IMR-90 (cell line): Measurements from ENCODE around the gene LRP1B. TPM values are rescaled to one million over a fixed set of nuclear protein-coding genes. Genes with fewer than 3 reads are reported as not detected.

Experiments used
- ATAC-seq: fragments of 200-7000 bp; cut with Tn5 transposase; 2 replicates; pipeline ENCODE4 v1.9.1; 2020; ENCODE audit warnings: low read depth, mild to moderate bottlenecking, moderate library complexity
- BruUV-seq: library from RNA; stranded (reverse); fragments of 400-500 nt; replicated peaks from 2 replicates; lab custom pipeline; 2021; lab: Mats Ljungman, UMichigan
- CTCF ChIA-PET: fragments of 300-600 bp; formaldehyde crosslinking; extraction: SDS; loops from one replicate; lab custom pipeline; 2021; ENCODE audit warnings: antibody characterized with exemption; lab: Yijun Ruan, JAX
- POLR2A ChIA-PET: fragments of 300-600 bp; sonication (Branson Sonifier 250); formaldehyde crosslinking; loops from one replicate; lab custom pipeline; 2022; ENCODE audit warnings: antibody characterized with exemption; ENCODE audit not compliant: unreplicated experiment; lab: Charles Lee
- DNase-seq: peaks from one replicate; pipeline ENCODE4 v3.0.0; 2013
- H2AFZ ChIP-seq: replicated peaks from 2 replicates; pipeline ENCODE3; 2013; ENCODE audit warnings: low read length, mild to moderate bottlenecking; ENCODE audit not compliant: poor library complexity
- H2AK5ac ChIP-seq: 2 replicates; pipeline ENCODE4 v1.6.1; 2013; ENCODE audit warnings: low read depth, low read length, inconsistent platforms
- H2AK9ac ChIP-seq: replicated peaks from 2 replicates; pipeline ENCODE3; 2013; ENCODE audit warnings: mild to moderate bottlenecking, low read depth, low read length, moderate library complexity; ENCODE audit not compliant: poor library complexity
- H2BK120ac ChIP-seq: 2 replicates; pipeline ENCODE4 v1.6.1; 2013; ENCODE audit warnings: low read depth, low read length, inconsistent platforms
- H2BK15ac ChIP-seq: 3 replicates; pipeline ENCODE4 v1.6.1; 2013; ENCODE audit warnings: low read depth, low read length, inconsistent platforms
- H2BK20ac ChIP-seq: 2 replicates; pipeline ENCODE4 v1.6.1; 2013; ENCODE audit warnings: low read depth, mild to moderate bottlenecking, inconsistent platforms, low read length, moderate library complexity
- H2BK5ac ChIP-seq: 2 replicates; pipeline ENCODE4 v1.6.1; 2013; ENCODE audit warnings: mild to moderate bottlenecking, low read depth, low read length, inconsistent platforms; ENCODE audit not compliant: poor library complexity, severe bottlenecking
- H3K14ac ChIP-seq: replicated peaks from 2 replicates; pipeline ENCODE4 v1.6.1; 2013; ENCODE audit warnings: low read depth, low read length, inconsistent platforms
- H3K18ac ChIP-seq: 2 replicates; pipeline ENCODE4 v1.6.1; 2013; ENCODE audit warnings: low read depth, low read length, control low read depth
- H3K23ac ChIP-seq: 2 replicates; pipeline ENCODE4 v1.6.1; 2013; ENCODE audit warnings: low read depth, low read length, inconsistent platforms
- H3K27ac ChIP-seq: 2 replicates; pipeline ENCODE4 v1.5.1; 2013; ENCODE audit warnings: mild to moderate bottlenecking, control low read depth, low read length; ENCODE audit not compliant: insufficient read depth
- H3K27me3 ChIP-seq: 2 replicates; pipeline ENCODE4 v1.6.1; 2013; ENCODE audit warnings: low read length; ENCODE audit not compliant: control insufficient read depth, insufficient read depth
- H3K36me3 ChIP-seq: 2 replicates; pipeline ENCODE4 v1.6.1; 2013; ENCODE audit warnings: low read length, mixed read lengths; ENCODE audit not compliant: control insufficient read depth, insufficient read depth
- H3K4ac ChIP-seq: 2 replicates; pipeline ENCODE4 v1.6.1; 2013; ENCODE audit warnings: low read depth, low read length, inconsistent platforms
- H3K4me1 ChIP-seq: 2 replicates; pipeline ENCODE4 v1.6.1; 2013; ENCODE audit warnings: low read length, mixed read lengths; ENCODE audit not compliant: control insufficient read depth, insufficient read depth
- H3K4me2 ChIP-seq: 2 replicates; pipeline ENCODE4 v1.6.1; 2013; ENCODE audit warnings: low read depth, mild to moderate bottlenecking, control low read depth, low read length, moderate library complexity
- H3K4me3 ChIP-seq: 2 replicates; pipeline ENCODE4 v1.5.1; 2013; ENCODE audit warnings: low read depth, mild to moderate bottlenecking, control low read depth, low read length, moderate library complexity; ENCODE audit not compliant: insufficient read depth
- H3K56ac ChIP-seq: 2 replicates; pipeline ENCODE4 v1.6.1; 2013; ENCODE audit warnings: low read length, inconsistent platforms; ENCODE audit not compliant: insufficient read depth; ENCODE audit errors: extremely low read depth
- H3K79me1 ChIP-seq, 2 experiments: 2 replicates each; pipeline ENCODE4 v1.6.1; 2013; ENCODE audit warnings: low read length in 2 of 2, inconsistent platforms in 1 of 2, low read depth in 1 of 2
- H3K9ac ChIP-seq: 2 replicates; pipeline ENCODE4 v1.6.1; 2013; ENCODE audit warnings: low read depth, low read length, control low read depth
- H3K9me1 ChIP-seq: 2 replicates; pipeline ENCODE4 v1.6.1; 2013; ENCODE audit warnings: low read length, inconsistent platforms; ENCODE audit not compliant: insufficient read depth
- H3K9me3 ChIP-seq: 2 replicates; pipeline ENCODE4 v1.6.1; 2013; ENCODE audit warnings: low read length; ENCODE audit not compliant: control insufficient read depth, insufficient read depth
- H4K20me1 ChIP-seq: 2 replicates; pipeline ENCODE4 v1.6.1; 2013; ENCODE audit warnings: low read length, inconsistent platforms; ENCODE audit not compliant: insufficient read depth
- H4K5ac ChIP-seq: 2 replicates; pipeline ENCODE4 v1.6.1; 2013; ENCODE audit warnings: mild to moderate bottlenecking, low read depth, low read length, control low read depth
- H4K8ac ChIP-seq, 2 experiments: 2 replicates each; pipeline ENCODE4 v1.6.1; 2013; ENCODE audit warnings: low read depth in 2 of 2, low read length in 2 of 2, control low read depth in 1 of 2, inconsistent platforms in 1 of 2
- H4K91ac ChIP-seq: 2 replicates; pipeline ENCODE4 v1.6.1; 2013; ENCODE audit warnings: low read depth, low read length, inconsistent platforms; ENCODE audit not compliant: insufficient read depth
- CEBPB ChIP-seq: IDR thresholded peaks from 2 replicates; pipeline ENCODE4 v1.6.1; 2012; ENCODE audit warnings: low read depth, low read length, improper control_type of control experiment
- CHD1 ChIP-seq: IDR thresholded peaks from 2 replicates; pipeline ENCODE4 v1.6.1; 2012; ENCODE audit warnings: low read depth, low read length, improper control_type of control experiment
- FOS ChIP-seq: fragments of 150-350 bp; IDR thresholded peaks from 2 replicates; pipeline ENCODE4 v1.6.1; 2016; ENCODE audit warnings: low read depth, low read length
- MAZ ChIP-seq: IDR thresholded peaks from 2 replicates; pipeline ENCODE4 v1.6.1; 2012; ENCODE audit warnings: low read depth, mild to moderate bottlenecking, low read length, improper control_type of control experiment, moderate library complexity, borderline replicate concordance
- POLR2A ChIP-seq: IDR thresholded peaks from 2 replicates; pipeline ENCODE4 v1.6.1; 2012; ENCODE audit warnings: mild to moderate bottlenecking, low read depth, low read length
- RCOR1 ChIP-seq: IDR thresholded peaks from 2 replicates; pipeline ENCODE4 v1.6.1; 2012; ENCODE audit warnings: mild to moderate bottlenecking, low read length, improper control_type of control experiment; ENCODE audit not compliant: insufficient replicate concordance
- RFX5 ChIP-seq: IDR thresholded peaks from 2 replicates; pipeline ENCODE4 v1.8.0; 2012; ENCODE audit warnings: low read depth, mild to moderate bottlenecking, low read length, moderate library complexity
- WGBS, 2 experiments: methylation state at CpG; one replicate each; pipeline versions ENCODE4 v1.1.5 to v1.1.7; 2013; ENCODE audit warnings: missing lambda C conversion rate in 2 of 2; ENCODE audit not compliant: insufficient read length in 1 of 2; ENCODE audit errors: extremely low coverage in 2 of 2; 5-methylcytosine and 5-hydroxymethylcytosine counted together
- dilution Hi-C: fragments of 300-500 bp; cut with HindIII; formaldehyde crosslinking; loops from one replicate; pipeline ENCODE4 v1.14.3; 2018; ENCODE audit warnings: low sequenced_read_pairs; ENCODE audit not compliant: unreplicated experiment
- in situ Hi-C: fragments of 300-500 bp; cut with MboI; formaldehyde crosslinking; loops from 3 replicates; pipeline ENCODE4 v1.14.3; 2019; ENCODE audit warnings: low sequenced_read_pairs, inconsistent platforms, mixed read lengths
- intact Hi-C: fragments of 100-400 bp; cut with micrococcal nuclease; formaldehyde crosslinking; loops from 2 replicates; pipeline ENCODE4 v1.10.0; 2022
- polyA plus RNA-seq, 3 experiments: library from polyadenylated mRNA; depleted of rRNA; stranded (reverse); fragments of >200 nt; gene quantifications; 2 replicates each; pipeline ENCODE4 v1.2.3, GENCODE V29; 2012; ENCODE audit warnings: low replicate concordance in 1 of 3
- total RNA-seq: library from RNA; depleted of rRNA; stranded (reverse); fragments of >200 nt; gene quantifications from 2 replicates; pipeline ENCODE4 v1.2.3, GENCODE V29; 2012
- TF ChIP-seq, protein P1 (sequence below): fragments of 150-350 bp; IDR thresholded peaks from 2 replicates; pipeline ENCODE4 v1.6.1; 2016; ENCODE audit warnings: low read depth, mild to moderate bottlenecking, low read length, moderate library complexity, borderline replicate concordance

Gene LRP1B
- total and polyA plus RNA-seq, 2 of the 4 experiments (the other 2 are of a cell fraction), result under 0.01 to 0.02 TPM

DNA sequence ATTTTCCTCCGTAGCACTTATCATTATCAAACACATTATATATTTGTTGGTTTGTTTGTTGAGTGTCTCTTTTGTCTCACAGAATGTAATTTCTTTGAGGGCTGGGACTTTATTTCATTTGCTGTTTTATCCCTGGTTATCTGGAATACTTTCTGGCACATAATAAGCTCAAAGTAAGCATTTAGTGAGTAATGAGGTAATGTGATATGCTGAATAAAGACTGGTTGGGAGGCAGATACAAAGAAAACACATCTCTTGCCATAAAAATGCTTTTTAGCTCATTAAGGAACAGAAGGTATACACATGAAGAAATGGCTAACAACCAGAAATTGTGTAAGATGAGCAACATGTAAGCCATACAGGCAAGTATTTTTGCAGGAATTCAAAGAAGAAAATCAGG, 1411.8 kb downstream of the LRP1B start:
- no peak overlapping the region for H4K91ac ChIP-seq
- H4K8ac ChIP-seq, result no peak overlapping the region
- H3K9me3 ChIP-seq, result no peaks in the 10 kb centered on the region
- H3K4me2 ChIP-seq, result no peak overlapping the region
- H2BK120ac ChIP-seq, result no peak overlapping the region
- no peak overlapping the region for H3K4ac ChIP-seq
- H3K36me3 ChIP-seq, result no peaks in the 10 kb centered on the region
- ChIA-PET POLR2A (no interaction called here), CTCF (no interaction called here)
- no TSS peak for BruUV-seq
- no peak overlapping the region for H3K4me3 ChIP-seq
- H2BK20ac ChIP-seq, result no peak overlapping the region
- H3K27me3 ChIP-seq, result no peaks in the 10 kb centered on the region
- H2AFZ ChIP-seq, result no peak overlapping the region
- no peak overlapping the region for H3K56ac ChIP-seq
- no peak overlapping the region for H3K14ac ChIP-seq
- H2BK5ac ChIP-seq, result no peak overlapping the region
- no peaks in the 10 kb centered on the region for H3K4me1 ChIP-seq
- H3K27ac ChIP-seq, result no peak overlapping the region
- TF ChIP-seq MAZ (no peak), RFX5 (no peak), FOS (no peak), CHD1 (no peak), POLR2A (no peak), RCOR1 (no peak), CEBPB (no peak)
- TF ChIP-seq, protein P1, sequence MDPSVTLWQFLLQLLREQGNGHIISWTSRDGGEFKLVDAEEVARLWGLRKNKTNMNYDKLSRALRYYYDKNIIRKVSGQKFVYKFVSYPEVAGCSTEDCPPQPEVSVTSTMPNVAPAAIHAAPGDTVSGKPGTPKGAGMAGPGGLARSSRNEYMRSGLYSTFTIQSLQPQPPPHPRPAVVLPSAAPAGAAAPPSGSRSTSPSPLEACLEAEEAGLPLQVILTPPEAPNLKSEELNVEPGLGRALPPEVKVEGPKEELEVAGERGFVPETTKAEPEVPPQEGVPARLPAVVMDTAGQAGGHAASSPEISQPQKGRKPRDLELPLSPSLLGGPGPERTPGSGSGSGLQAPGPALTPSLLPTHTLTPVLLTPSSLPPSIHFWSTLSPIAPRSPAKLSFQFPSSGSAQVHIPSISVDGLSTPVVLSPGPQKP, result no peak
- no peak overlapping the region for H3K9ac ChIP-seq
- H3K18ac ChIP-seq, result no peak overlapping the region
- DNase-seq, result no peak
- dilution Hi-C loops, result no loop called here
- no peak overlapping the region for H4K5ac ChIP-seq
- no peak overlapping the region for H2BK15ac ChIP-seq
- no peaks in the 10 kb centered on the region for H3K79me1 ChIP-seq
- H2AK5ac ChIP-seq, result no peak overlapping the region
- H4K20me1 ChIP-seq, result no peaks in the 10 kb centered on the region
- ATAC-seq, result no peak
- no peak overlapping the region for H3K23ac ChIP-seq
- WGBS, 2 experiments, result no CpG with 5 or more reads among the region's 1 CpG
- intact Hi-C loops, result no loop called here
- in situ Hi-C loops, result no loop called here
- H3K9me1 ChIP-seq, result no peaks in the 10 kb centered on the region
- no peak overlapping the region for H2AK9ac ChIP-seq
